DMS53 treated with DMSO at 0.1 percent for 48 hours (cell line): ENCODE results near the gene ADRA2A.

Experiments used
- DNase-seq: peaks from one replicate; lab custom pipeline; 2025; ENCODE audit not compliant: unreplicated experiment; lab: John Stamatoyannopoulos, UW

Gene ADRA2A

GRCh38 chr10:111083222-111084095 lies 6.6 kb downstream of the ADRA2A start:
- DNase-seq = no peak

GRCh38 chr10:111084366-111085255 lies 7.8 kb downstream of the ADRA2A start:
- DNase-seq = no peak

GRCh38 chr10:111085690-111086353 lies 9.0 kb downstream of the ADRA2A start:
- no peak for DNase-seq

GRCh38 chr10:111086574-111086973 lies 9.7 kb downstream of the ADRA2A start:
- no peak for DNase-seq

GRCh38 chr10:111087331-111087756 lies 10.5 kb downstream of the ADRA2A start:
- DNase-seq = no peak

- no peak for DNase-seq
Measured at GRCh38 chr10:111087968-111088505, 11.2 kb downstream of the ADRA2A start.

DNA sequence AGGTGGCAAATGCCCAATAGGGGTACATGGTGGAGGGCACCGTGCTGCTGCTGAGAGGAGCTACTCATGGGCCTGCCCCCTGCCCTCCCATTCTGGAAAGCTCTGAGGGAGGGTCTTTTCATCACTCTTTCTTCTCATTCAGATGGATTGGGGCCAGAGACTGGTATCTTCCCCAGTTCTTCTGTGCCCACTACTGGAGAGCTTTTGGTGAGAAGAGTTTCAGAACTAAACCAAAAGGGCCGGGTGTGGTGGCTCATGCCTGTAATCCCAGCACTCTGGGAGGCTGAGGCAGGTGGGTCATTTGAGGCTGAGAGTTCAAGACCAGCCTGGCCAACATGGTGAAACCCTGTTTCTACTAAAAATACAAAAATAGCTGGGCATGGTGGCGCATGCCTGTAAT lies 12.5 kb downstream of the ADRA2A start:
- DNase-seq = no peak

DNA sequence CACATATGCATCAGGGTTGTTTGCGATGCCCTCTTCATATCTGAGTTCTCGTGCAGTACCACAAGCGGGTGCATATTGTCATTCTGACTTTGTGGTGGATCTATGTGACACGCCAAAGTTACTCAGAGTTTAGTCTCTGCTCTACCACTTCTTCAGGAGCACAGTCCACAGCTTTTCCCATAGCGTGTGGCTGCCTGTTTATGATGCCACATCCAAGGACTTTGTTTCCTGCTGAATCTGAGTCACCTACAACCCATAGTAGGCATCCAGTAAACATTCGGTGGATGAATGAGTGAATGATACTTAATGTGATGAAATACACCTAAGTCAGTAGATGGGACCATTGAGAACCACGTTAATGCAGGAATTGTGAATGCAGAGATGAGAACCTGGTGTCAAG lies 15.0 kb downstream of the ADRA2A start:
- DNase-seq = no peak

DNA sequence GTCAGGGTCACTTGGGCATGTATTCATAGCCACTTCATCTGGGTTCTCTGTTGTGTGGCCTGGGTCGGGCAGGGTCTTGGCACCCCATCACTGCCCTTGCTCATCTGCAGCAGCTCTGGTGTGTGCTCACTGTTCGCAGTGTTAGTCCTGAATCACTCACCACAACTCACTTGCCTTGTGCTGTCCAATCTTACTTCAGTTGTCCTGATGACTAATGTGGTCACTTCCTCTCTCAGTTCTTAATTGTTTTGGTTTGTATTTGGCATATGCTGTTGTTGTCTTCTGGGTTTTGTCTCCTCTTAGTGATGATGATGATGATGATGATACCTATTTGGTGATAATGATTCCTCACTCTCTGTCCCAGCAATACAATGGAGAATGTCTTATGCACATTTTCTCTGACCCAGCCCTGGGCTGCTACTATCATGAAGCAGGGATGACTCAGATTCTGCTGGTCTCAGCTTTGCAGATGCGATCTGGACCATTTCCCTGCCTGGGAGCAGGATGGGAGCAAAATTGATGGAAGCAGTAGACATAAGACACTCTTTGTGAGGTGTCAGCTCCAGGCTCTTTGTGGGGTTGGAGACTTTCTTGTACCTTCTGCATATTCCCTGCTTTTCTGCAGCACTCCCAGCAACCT lies 17.0 kb downstream of the ADRA2A start:
- DNase-seq = no peak

GRCh38 chr10:111098679-111099437 lies 22.0 kb downstream of the ADRA2A start:
- DNase-seq = no peak

DNA sequence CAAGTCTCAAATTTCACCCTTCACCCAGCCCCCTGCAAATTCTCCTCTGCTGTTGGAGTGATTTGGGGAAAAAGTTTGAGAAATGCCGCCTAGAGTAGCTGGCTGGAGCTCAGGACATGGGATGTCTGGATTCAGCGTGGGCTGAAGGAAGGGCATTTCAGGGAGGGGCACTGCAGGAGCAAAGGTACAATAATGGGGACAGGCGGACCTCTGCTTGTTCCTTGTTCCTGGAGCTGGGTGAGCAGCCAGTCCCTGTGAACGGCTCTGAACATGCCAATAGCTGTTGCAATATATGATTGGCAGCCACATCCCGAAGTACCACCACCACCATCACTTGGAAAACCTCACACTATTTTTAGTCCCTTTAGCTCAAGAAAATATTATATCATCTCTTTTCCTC lies 23.4 kb downstream of the ADRA2A start:
- DNase-seq = no peak

DNA sequence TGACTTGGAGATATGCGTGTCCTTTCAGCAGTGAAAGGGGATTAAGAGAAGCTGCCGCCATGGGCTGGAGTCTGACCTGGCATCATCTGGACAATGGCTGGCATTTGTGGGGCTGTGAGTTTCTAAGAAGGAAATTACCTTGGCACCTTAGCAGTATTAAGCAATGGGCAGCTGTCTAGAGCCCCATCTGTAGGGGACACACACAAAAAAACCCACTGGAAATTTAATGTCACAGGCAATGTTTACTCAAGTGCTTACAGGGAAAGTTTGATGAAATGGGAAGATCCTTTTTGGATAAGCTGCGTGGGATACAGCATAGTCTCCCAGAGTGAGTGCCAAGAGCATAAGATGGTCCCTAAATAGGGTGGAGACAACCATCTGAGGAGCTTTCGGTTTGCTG lies 25.0 kb downstream of the ADRA2A start:
- DNase-seq = no peak

- DNase-seq = no peak
Measured at GRCh38 chr10:111102359-111102837, 25.6 kb downstream of the ADRA2A start.

- no peak for DNase-seq
Measured at GRCh38 chr10:111103196-111103840, 26.5 kb downstream of the ADRA2A start.

GRCh38 chr10:111104811-111105210 lies 28.0 kb downstream of the ADRA2A start:
- no peak for DNase-seq

- no peak for DNase-seq
Measured at GRCh38 chr10:111106081-111106480, 29.3 kb downstream of the ADRA2A start.

DNA sequence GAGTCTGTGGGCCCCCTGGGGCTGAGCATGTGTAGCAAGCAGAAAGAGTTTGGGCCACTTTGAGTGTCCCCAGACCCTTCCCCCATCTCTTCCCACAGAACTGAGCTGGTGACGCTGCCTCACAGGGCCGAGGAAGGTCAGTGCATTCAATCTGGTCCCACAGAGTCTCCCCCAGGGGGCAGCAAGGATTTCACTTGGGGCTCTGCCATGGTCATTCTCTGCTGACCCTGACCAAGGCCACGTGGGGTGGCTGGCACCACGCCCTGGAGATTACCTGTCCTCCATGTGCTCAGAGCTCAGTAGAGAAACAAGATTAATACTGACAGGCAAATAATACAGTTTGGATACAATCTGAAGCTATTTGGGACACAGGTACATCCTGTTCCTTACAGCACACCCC lies 30.2 kb downstream of the ADRA2A start:
- DNase-seq = no peak

GRCh38 chr10:111107846-111108245 lies 31.0 kb downstream of the ADRA2A start:
- DNase-seq = no peak

GRCh38 chr10:111108441-111108840 lies 31.6 kb downstream of the ADRA2A start:
- no peak for DNase-seq
